ENCODE data around the gene SETD7. TPM values are rescaled to one million over a fixed set of nuclear protein-coding genes. Genes with fewer than 3 reads are reported as not detected.
A peak's percentile ranks its signal among the peaks of the same experiment; 100 is the strongest.
"Not testable (repeated sequence)": the region's sequence is repeated elsewhere in the genome, so short reads cannot be mapped to it uniquely, and the experiment has no call there.

The SETD7 gene
- total RNA-seq, 1 donor from 2014 or later = 79.9 TPM

DNA sequence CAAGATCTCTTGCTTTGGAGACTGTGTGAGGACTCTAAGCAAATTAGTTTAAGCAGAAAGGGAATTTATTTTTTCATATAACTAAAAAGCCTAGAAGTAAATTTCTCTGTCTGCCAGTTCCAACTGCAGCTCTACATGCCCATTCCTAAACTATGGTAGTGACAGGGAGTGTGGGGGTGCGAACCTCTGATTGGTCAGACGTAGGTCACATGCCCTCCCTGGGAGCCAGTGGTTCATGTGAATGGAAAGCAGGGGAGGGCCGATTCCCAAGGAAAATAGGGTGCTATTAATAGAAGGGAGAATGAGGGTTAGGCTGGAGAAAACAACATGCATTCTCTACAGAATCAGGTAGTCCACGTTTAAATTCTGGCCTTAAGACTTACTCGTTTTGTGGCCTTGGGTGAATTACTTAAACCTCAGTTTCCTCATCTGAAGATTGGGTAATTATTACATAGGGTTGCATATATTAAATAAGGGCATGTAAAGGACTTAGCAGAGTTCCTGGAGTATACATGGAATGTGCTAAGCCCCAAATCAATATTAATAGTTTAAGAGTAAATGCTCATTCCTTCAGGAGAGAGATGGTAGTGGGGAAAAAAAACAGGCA lies 94.9 kb downstream of the SETD7 start:
- DNase-seq = no peak

DNA sequence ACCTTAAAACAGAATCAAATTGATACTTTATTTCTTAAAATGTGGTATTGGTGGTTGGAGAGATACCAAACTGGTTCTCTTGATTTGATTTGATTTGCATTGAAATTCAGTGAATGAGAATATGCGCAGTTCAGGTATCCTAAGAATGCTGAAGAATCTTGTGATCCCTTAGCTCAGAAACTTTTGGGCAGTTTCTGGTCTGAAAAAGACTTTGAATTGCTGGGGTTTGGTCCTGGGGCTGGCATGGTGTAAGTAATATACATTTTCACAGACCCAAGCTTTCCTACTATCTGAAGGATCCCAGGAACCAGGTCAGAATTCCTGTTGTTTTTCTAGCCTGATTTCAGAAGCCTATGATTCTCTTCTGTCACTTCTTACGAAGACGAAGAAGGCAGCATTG lies 95.5 kb downstream of the SETD7 start:
- DNase-seq = no peak

DNA sequence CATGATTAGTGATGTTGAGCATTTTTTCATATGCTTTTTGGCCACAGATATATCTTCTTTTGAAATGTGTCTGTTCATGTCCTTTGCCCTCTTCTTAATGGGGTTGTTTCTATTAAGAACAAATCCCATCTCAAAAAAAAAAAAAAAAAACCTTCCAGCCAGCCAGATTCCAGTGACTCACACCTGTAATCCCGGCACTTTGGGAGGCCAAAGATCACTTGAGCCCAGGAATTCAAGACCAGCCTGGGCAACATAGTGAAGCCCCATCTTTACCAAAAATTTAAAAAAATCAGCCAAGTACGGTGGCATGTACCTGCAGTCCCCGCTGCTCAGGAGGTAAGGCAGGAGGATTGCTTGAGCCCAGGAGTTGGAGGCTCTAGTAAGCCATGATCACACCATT lies 97.0 kb downstream of the SETD7 start:
- no peak for DNase-seq

DNA sequence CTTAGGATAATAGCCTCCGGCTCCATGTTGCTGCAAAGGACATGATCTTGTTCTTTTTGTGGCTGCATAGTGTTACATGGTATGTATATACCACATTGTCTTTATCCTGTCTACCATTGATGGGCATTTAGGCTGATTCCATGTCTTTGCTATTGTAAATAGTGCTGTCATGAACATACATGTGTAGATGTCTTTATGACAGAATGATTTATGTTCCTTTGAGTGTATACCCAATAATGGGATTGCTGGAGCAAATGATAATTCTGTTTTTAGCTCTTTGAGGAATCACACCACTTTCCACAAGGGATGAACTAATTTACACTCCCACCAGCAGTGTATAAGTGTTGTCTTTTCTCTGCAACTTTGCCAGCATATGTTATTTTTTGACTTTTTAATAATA lies 97.5 kb downstream of the SETD7 start:
- no peak for DNase-seq

DNA sequence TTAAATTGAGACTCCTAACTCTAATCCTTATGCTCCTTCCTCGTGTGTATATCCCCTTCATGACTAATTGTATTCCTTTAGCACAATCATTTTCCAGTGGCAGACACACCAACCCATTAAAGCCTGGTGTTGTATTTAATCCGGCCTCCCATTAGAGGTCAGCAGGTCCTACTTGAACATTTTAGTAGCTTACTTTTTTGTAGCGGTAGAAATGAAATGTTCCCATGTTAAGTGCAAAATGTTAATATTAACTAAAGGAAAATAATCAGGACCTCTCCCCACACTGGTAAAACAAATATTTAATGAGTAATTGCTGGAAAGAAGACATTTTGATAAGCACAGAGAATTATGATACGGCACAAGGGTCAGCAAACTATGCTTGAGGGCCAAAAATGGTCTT lies 98.7 kb downstream of the SETD7 start:
- no peak for DNase-seq

DNA sequence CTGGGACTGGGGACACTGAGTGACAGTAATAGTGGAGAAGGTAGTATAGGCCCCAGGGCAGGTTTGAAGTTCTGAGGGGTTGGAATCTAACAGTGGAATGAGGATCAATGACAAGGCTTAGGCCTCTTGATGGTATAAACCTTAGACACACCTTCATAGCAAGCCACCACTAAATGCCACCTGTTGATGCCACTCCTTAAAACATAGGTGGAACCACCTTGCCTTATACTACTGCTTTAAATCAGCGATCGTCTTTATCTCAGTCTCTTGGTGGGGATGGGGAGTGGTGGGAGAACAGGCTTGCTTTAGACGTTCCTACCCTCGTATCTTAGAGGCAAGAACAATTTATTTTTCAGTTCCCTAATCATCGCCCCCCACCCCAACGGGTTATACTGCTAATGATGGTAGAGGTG lies 100.9 kb downstream of the SETD7 start:
- no peak for DNase-seq

DNA sequence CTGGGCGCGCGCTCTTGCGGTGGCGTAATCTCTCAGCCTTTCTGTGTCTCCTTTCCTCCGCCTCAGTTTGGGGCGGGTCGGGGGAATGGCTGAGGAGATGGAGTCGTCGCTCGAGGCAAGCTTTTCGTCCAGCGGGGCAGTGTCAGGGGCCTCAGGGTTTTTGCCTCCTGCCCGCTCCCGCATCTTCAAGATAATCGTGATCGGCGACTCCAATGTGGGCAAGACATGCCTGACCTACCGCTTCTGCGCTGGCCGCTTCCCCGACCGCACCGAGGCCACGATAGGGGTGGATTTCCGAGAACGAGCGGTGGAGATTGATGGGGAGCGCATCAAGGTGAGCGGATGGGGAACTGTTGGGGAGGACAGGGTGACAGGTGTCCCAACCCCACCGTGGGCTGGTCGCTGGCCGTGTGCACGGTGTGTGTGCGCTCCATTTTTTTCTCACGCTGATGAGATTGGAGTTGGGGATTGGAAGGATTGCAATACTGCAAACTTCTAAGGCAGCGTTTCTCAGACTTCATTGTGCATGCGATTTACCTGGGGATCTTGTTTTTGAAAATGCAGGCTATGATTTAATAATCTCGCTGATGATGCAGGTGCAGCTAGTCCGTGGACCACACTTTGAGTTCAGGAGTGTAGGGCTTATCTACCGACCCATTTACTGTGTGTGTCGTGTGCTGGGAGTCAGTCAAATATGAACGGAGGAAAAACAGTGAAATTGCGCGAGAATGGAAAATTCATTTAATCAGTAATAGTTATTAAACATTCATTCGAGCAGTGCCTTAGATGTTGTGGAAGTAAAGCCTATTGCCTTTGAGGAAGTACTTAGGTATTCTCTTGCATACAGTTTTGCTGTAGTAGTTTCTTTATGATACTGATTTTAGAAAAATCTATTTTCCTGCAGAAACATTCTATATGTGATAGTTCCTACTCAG lies 101.6 kb downstream of the SETD7 start, which contains the start of gene RAB33B:
TSS of gene RAB33B (plus strand) at position 11 of the 935 bp plus-strand sequence. CDS start at position 86, 75 bp downstream.
- no peak for DNase-seq

DNA sequence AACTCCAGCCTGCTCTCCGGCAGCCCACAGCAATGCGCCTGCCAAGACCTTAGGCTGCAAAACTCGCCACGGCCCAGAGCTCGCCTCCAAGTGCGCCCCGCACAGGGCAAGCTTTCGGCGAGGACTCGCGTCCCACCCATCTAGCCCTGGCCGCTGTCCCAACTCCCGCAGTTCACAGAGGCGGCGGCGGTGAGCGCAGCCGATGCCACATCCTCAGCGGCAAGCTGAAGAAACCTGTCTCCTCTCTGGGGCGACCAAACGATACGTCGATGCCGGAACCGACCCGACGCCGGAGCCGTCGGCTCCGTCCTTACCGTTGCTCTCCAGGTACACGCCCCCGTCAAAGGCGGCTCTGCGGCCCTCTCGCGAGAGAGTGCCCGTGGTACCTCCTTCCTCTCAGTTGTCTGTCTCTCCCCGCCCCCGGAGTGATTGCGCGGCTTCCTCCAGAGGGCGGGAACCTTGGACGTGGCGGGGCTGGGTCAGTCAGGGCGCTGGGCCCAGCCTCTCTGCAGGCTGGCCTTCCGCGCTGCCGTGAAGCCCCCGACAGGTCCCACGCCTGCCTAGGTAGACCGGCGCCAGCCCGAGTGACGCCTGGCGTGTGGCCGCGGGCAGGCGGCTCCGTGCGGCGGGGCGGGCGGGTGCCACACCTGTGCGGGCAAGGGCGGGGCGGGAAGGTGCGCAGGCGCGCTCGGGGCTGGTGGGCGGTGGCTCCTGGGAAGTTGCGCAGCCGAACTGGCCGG lies 102.5 kb downstream of the SETD7 start:
- peak; percentile 99 for DNase-seq

DNA sequence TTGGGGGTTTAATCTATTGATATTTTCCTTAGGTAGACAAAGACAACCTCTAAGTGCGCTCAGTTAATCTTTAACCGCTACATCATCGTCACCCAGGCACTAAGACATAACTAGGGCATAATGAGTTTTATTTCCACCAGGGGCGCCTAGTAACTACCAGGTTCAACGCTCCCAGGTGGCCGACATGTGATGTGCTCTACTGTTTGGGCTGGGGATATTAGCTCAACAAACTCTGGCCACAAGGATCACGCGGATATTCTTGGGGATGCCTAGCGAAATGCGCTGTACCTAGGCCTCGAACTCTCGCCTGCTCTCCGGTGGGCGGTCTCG lies 103.0 kb downstream of the SETD7 start:
- no peak for DNase-seq

DNA sequence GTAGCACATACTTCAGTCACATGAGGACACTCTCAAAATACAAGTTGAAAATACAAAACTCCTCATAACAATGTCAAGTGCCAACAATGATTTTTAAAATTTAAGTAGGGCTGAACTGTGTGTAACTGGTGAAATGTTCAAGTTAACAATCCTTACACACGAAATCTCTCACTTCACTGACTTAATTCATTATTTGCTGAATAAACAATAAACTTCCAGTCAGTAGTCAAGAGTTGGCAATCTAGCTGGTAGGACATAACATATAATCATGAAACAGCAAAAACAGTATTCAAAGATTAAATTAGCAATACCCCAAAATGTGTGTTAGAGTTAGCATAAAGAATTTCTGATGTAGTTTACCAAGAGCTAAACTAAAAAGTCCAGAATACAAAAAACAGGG lies 104.0 kb downstream of the SETD7 start:
- DNase-seq = no peak

DNA sequence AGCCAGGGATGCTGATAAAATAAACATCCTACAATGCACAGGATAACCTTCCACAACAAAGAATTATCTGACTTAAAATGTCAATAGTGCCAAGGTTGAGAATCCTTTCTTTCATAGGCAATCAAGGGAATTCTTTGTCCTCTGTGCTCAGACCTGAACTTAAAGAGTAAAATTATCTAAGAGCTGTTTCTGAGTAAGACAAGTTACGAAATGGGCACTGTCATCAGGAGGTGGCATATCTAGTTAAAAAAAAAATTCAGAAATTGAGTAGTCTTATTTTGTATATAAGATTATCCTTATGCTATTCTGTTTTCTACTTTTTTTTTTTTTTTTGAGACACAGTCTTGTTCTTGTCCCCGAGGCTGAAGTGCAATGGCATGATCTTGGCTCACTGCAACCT lies 105.4 kb downstream of the SETD7 start:
- no peak for DNase-seq

DNA sequence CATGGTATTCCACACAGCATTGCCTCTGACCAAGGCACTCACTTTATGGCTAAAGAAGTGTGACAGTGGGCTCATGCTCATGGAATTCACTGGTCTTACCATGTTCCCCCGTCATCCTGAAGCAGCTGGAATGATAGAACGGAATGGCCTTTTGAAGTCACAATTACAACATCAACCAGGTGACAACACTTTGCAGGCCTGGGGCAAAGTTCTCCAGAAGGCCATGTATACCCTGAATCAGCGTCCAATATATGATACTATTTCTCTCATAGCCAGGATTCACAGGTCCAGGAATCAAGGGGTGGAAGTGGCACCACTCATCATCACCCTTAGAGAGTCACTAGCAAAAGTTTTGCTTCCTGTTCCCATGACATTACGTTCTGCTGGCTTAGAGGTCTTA lies 108.9 kb downstream of the SETD7 start:
- not testable (repeated sequence) for DNase-seq

Other genes with a start within 250 kb of the SETD7 start
- gene RAB33B, start 102.1 kb downstream of the SETD7 start, total RNA-seq = 19.6 TPM
- gene MGST2, start 109.6 kb upstream of the SETD7 start, total RNA-seq = 34.0 TPM

All from tongue (tissue), 2 donors.